Thoracic aorta (tissue), 2 donors: Measurements from ENCODE around the gene SOX5. TPM values are rescaled to one million over a fixed set of nuclear protein-coding genes. Genes with fewer than 3 reads are reported as not detected.

ENCODE experiments used
- ATAC-seq: fragments of 150-250 bp; one replicate; pipeline ENCODE4 v1.8.0; 2017; ENCODE audit warnings: low read depth; ENCODE audit not compliant: insufficient number of reproducible peaks, low FRiP score
- DNase-seq: peaks from one replicate; pipeline ENCODE4 v3.0.0-alpha.2; 2020; ENCODE audit warnings: low spot score
- H3K27ac ChIP-seq, 2 donors: fragments of 200-600 bp; sonication (generic); 1 replicate in 1 of 2; 2 replicates in 1 of 2; pipeline ENCODE4 v1.5.1; 2016; ENCODE audit warnings: mild to moderate bottlenecking in 2 of 2, moderate library complexity in 2 of 2
- H3K27me3 ChIP-seq: fragments of 200-600 bp; sonication (generic); replicated peaks from 2 replicates; pipeline ENCODE4 v1.6.0; 2016; ENCODE audit warnings: mild to moderate bottlenecking; ENCODE audit not compliant: insufficient read depth
- H3K36me3 ChIP-seq: fragments of 200-600 bp; sonication (generic); one replicate; pipeline ENCODE4 v1.5.1; 2016
- H3K4me1 ChIP-seq, 2 donors: fragments of 200-600 bp; sonication (generic); 1 replicate in 1 of 2; 2 replicates in 1 of 2; pipeline versions ENCODE4 v1.5.1 to v1.6.0; 2016; ENCODE audit warnings: low read depth in 2 of 2, mild to moderate bottlenecking in 1 of 2; ENCODE audit not compliant: control insufficient read depth in 1 of 2
- H3K4me3 ChIP-seq: fragments of 200-600 bp; sonication (generic); 2 replicates; pipeline ENCODE4 v1.5.1; 2016; ENCODE audit warnings: mild to moderate bottlenecking
- H3K9me3 ChIP-seq: fragments of 200-600 bp; sonication (generic); 2 replicates; pipeline ENCODE4 v1.5.1; 2016
- total RNA-seq, 2 donors: library from RNA; depleted of rRNA; stranded (reverse); fragments of >200 nt; gene quantifications; one replicate each; pipeline versions ENCODE4 v1.1.0 to v1.2.3, GENCODE V29; 2016
- TF ChIP-seq, protein P1 (sequence below): fragments of 200-600 bp; sonication (generic); IDR thresholded peaks from one replicate; pipeline ENCODE4 v1.5.1; 2019; ENCODE audit warnings: antibody characterized with exemption

Gene SOX5
- total RNA-seq, 2 donors from 2014 or later: 36.8 to 37.0 TPM

DNA sequence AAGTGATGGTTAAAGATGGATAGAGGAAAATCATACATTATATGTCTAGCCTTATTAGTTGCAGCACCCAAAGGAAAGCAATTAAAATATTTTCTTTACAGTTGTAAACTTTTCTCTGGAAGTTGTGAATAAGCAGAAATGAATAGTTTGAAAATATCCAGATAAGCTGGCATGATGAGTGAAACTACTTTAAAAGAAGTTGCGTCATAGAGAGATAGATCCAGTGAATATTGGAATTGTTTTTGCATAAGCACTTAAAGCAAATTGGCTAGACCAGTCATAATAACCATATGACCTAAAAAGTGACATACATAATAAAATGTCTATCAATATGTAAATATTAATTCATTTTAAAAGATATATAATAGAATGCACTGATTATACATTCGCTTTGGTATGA lies 132.1 kb downstream of the SOX5 start:
- ATAC-seq (no peak), DNase-seq (no peak)
- H3K4me3 ChIP-seq: no peak overlapping the region
- no peaks in the 10 kb centered on the region for H3K4me1 ChIP-seq
- H3K27ac ChIP-seq: no peak overlapping the region
- no peaks in the 10 kb centered on the region for H3K36me3 ChIP-seq
- no peaks in the 10 kb centered on the region for H3K9me3 ChIP-seq
- TF ChIP-seq, protein P1, sequence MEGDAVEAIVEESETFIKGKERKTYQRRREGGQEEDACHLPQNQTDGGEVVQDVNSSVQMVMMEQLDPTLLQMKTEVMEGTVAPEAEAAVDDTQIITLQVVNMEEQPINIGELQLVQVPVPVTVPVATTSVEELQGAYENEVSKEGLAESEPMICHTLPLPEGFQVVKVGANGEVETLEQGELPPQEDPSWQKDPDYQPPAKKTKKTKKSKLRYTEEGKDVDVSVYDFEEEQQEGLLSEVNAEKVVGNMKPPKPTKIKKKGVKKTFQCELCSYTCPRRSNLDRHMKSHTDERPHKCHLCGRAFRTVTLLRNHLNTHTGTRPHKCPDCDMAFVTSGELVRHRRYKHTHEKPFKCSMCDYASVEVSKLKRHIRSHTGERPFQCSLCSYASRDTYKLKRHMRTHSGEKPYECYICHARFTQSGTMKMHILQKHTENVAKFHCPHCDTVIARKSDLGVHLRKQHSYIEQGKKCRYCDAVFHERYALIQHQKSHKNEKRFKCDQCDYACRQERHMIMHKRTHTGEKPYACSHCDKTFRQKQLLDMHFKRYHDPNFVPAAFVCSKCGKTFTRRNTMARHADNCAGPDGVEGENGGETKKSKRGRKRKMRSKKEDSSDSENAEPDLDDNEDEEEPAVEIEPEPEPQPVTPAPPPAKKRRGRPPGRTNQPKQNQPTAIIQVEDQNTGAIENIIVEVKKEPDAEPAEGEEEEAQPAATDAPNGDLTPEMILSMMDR: no peak
- no peaks in the 10 kb centered on the region for H3K27me3 ChIP-seq

DNA sequence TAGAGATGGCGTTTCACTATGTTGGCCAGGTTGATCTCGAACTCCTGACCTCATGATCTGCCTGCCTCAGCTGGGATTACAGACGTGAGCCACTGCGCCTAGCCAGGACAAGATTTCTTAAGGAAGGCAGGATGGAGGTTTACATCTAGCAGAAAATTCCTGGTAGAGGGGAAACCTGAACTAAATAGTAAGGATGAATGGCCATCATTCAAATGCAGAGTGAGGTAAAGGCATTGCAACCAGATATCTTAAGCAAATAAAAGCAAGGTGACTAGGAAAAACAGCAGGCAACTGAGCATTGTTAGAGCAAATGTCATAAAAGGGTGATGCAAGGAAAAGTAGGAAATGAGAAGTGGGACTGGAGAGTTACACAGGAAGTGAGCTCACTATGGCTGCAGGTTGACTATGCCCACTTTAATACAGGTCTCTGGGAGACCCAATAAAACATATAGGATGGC lies 133.0 kb downstream of the SOX5 start:
- TF ChIP-seq, protein P1: no peak
- H3K4me3 ChIP-seq: no peak overlapping the region
- ATAC-seq: no peak

DNA sequence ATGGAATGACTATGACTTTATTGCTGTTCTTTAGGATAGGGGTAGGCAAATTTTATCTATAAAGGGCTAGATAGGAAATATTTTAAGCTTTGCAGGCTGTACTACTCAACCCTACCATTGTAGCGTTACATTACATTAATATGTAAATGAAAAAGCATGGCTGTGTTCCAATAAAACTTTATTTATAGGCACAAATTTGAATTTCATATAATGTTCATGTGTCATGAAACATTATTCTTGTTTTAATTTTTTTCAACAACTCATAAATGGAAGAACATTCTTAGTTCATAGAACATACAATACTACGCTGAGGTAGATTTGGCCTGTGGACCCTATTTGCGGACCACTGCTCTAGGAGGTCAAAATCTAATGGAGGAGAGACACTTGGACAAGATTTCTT lies 133.7 kb downstream of the SOX5 start:
- Histone ChIP-seq H3K27me3 (no peaks in the 10 kb centered on the region), H3K36me3 (no peaks in the 10 kb centered on the region), H3K9me3 (no peaks in the 10 kb centered on the region), H3K27ac (no peak overlapping the region), H3K4me1 (no peaks in the 10 kb centered on the region), H3K4me3 (no peak overlapping the region)
- TF ChIP-seq, protein P1: no peak
- DNase-seq (no peak), ATAC-seq (no peak)

More for the DNA sequence above, 133.0 kb downstream of the SOX5 start:
- Histone ChIP-seq H3K36me3 (no peaks in the 10 kb centered on the region), H3K4me1 (no peaks in the 10 kb centered on the region), H3K9me3 (no peaks in the 10 kb centered on the region), H3K27me3 (no peaks in the 10 kb centered on the region), H3K27ac (no peak overlapping the region)
- DNase-seq: no peak

DNA sequence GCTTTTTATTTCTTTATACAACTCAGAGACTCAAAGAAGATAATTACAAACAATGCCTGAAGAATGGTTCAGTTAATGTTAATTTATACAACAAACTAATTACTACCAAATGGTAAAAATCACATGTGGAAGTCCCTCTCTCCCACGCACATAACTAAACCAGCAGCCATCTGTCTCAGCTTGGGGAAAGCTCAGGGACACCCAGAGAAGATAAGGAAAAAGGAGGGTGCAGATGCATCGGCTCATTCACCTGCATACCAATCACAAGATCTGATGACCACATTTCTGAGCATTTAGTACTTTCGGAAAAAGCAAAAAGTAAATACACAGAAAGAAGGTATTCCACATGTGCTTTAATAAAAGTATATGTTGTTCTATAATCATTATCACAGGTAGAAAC lies 136.3 kb downstream of the SOX5 start:
- ATAC-seq: no peak
- Histone ChIP-seq H3K36me3 (no peaks in the 10 kb centered on the region), H3K27ac (no peak overlapping the region), H3K9me3 (no peaks in the 10 kb centered on the region), H3K4me1 (no peaks in the 10 kb centered on the region), H3K4me3 (no peak overlapping the region), H3K27me3 (no peaks in the 10 kb centered on the region)
- no peak for DNase-seq
- TF ChIP-seq, protein P1: no peak

DNA sequence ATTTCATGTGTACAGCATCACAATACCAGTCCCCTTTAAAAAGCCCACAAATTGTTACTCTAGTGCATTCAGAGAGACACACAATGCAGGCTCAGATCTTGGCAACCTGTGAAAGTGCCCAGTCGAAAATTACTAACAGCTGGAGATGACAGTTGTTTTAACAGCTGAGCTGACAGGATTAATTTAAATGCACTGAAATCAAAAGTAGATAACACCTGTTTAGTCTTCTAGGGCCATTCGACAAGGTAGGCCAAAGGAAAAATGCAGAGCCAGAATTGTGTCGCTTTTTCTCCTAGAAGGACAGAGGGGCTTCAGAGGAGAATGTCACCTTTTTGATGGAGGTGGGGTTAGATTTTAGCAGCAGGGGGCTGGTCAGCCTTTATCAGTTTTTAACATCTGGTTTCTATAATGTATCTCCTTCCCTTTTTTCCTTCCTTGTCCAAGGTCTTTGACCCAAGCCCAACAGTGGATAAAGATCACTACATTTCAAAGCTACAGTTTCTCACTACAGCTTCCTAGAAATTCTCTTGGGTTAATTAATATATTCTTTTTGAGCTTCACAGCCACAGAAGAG lies 139.1 kb downstream of the SOX5 start:
- Histone ChIP-seq H3K4me1 (peaks cover 0 to 8% of the 10 kb centered on the region in 2 donors), H3K27me3 (no peaks in the 10 kb centered on the region), H3K36me3 (no peaks in the 10 kb centered on the region), H3K9me3 (no peaks in the 10 kb centered on the region), H3K4me3 (no peak overlapping the region), H3K27ac (no peak overlapping the region)
- ATAC-seq (no peak), DNase-seq (no peak)
- TF ChIP-seq, protein P1: no peak
